Adrenal gland (tissue), 19 donors: ENCODE measurements around the gene HEATR5A. TPM values are rescaled to one million over a fixed set of nuclear protein-coding genes. Genes with fewer than 3 reads are reported as not detected.
"Not testable (repeated sequence)": the region's sequence is repeated elsewhere in the genome, so short reads cannot be mapped to it uniquely, and the experiment has no call there.

Source experiments
- DNase-seq, 7 donors: peaks; one replicate each; pipeline ENCODE4 v3.0.0-alpha.2; 2019 to 2020
- H3K27ac ChIP-seq, 5 donors: fragments of 200-600 bp; sonication (generic) in 4 of 5; 1 replicate in 3 of 5; 2 replicates in 2 of 5; pipeline versions ENCODE4 v1.5.1 to v1.8.0; 2016 to 2020; ENCODE audit warnings: mild to moderate bottlenecking in 1 of 5
- H3K27me3 ChIP-seq: fragments of 200-600 bp; 2 replicates; pipeline ENCODE4 v1.8.0; 2021
- H3K36me3 ChIP-seq, 2 donors: fragments of 200-600 bp; replicated peaks in 1 of 2; 1 replicate in 1 of 2; 2 replicates in 1 of 2; pipeline versions ENCODE4 v1.5.1 to v1.8.0; 2018 to 2022
- H3K4me1 ChIP-seq, 2 donors: fragments of 200-600 bp; replicated peaks in 1 of 2; 1 replicate in 1 of 2; 2 replicates in 1 of 2; pipeline versions ENCODE4 v1.5.1 to v1.8.0; 2018 to 2021
- H3K4me3 ChIP-seq, 4 donors: fragments of 200-600 bp; sonication (generic) in 3 of 4; one replicate each; pipeline ENCODE4 v1.5.1; 2016 to 2018
- H3K9me3 ChIP-seq, 3 donors: fragments of 200-600 bp; sonication (generic) in 1 of 3; replicated peaks in 1 of 3; 1 replicate in 2 of 3; 2 replicates in 1 of 3; pipeline versions ENCODE4 v1.5.1 to v1.8.0; 2016 to 2021
- POLR2A ChIP-seq, 2 donors: fragments of 450-650 bp; IDR thresholded peaks; one replicate each; pipeline ENCODE4 v1.6.1; 2017; ENCODE audit warnings: antibody characterized with exemption in 2 of 2, mild to moderate bottlenecking in 2 of 2, moderate library complexity in 1 of 2
- WGBS, 4 donors: extraction: QIAGEN DNeasy Blood & Tissue Kit in 2 of 4; methylation state at CpG; one replicate each; pipeline versions ENCODE4 v1.1.5 to v1.1.7; 2013 to 2017; 5-methylcytosine and 5-hydroxymethylcytosine counted together
- intact Hi-C, 2 donors: fragments of 100-400 bp; cut with DNase I; formaldehyde crosslinking; loops; one replicate each; pipeline versions ENCODE4 v1.14.1 to v1.15.0; 2022 to 2023
- long read RNA-seq, 10 donors: library from polyadenylated mRNA in 3 of 10; unstranded in 2 of 10; stranded (forward) in 1 of 10; transcript quantifications; one replicate each; pipeline ENCODE4 v2.0.0 and lab custom pipeline, GENCODE V29; 2021 to 2026
- polyA plus RNA-seq, 3 donors: library from polyadenylated mRNA; stranded (reverse); fragments of 200-250 nt in 2 of 3; fragments of 350-450 nt in 1 of 3; fragmentation: Illumina TruSeq in 1 of 3; extraction: RNeasy Lipid Tissue Mini Kit (QIAGEN cat#74804) in 1 of 3; gene quantifications; one replicate each; pipeline ENCODE4 v1.2.3, GENCODE V29; 2013 to 2014
- total RNA-seq, 9 donors: library from RNA; depleted of rRNA in 4 of 9; stranded (reverse); fragments of >200 nt in 4 of 9; fragments of 120-200 nt in 1 of 9; fragmentation: NEBNext Ultra II Directional in 1 of 9; extraction: Animal tissue kit (Norgen Biotek cat#: 25700) in 1 of 9; gene quantifications; one replicate each; pipeline versions ENCODE4 v1.1.0 to v1.2.4, GENCODE V29; 2013 to 2023
- TF ChIP-seq, protein P1 (sequence below), 6 experiments: fragments of 450-650 bp in 4 of 6; fragments of 200-600 bp in 2 of 6; sonication (generic) in 1 of 6; IDR thresholded peaks; 1 replicate in 5 of 6; 2 replicates in 1 of 6; pipeline versions ENCODE4 v1.5.1 to v1.8.0; 2016 to 2021; ENCODE audit warnings: antibody characterized with exemption in 6 of 6, mild to moderate bottlenecking in 2 of 6, moderate library complexity in 1 of 6
- donor health status: healthy with polysubstance abuse.
- donor health status: Bipolar disorder and iron deficiency.
- donor health status: DM: yes; HTN: yes; CAD: no.
- donor health status: DM: no; HTN: no; CAD: no.
- donor health status: DM: no; HTN: no; CAD: no.
- donor health status: DM: yes; HTN: yes; CAD: no.

HEATR5A gene
- total RNA-seq, result 10 to 100 TPM; 20.8 to 60.4 (median 42.1) TPM
- polyA plus RNA-seq, result 10 to 100 TPM; 27.2 to 39.4 (median 35.7) TPM
- long read RNA-seq, donor 1, transcript HEATR5A-201 (3 exons, 507 nt), result major isoform, 6 of 12 reads
- long read RNA-seq, donor 1, partial matches to known transcripts, result 5 of 12 reads
- long read RNA-seq, donor 1, other reads (novel, unspliced or antisense), result 0 of 12 reads
- long read RNA-seq, donor 2, partial matches to known transcripts, result 0 of 3 reads
- long read RNA-seq, donor 2, other reads (novel, unspliced or antisense), result 0 of 3 reads
- long read RNA-seq, donor 3, transcript HEATR5A-201 (3 exons, 507 nt), result major isoform, 8 of 14 reads
- long read RNA-seq, donor 3, partial matches to known transcripts, result 6 of 14 reads
- long read RNA-seq, donor 3, other reads (novel, unspliced or antisense), result 0 of 14 reads
- long read RNA-seq, donor 4, transcript HEATR5A-201 (3 exons, 507 nt), result major isoform, 6 of 8 reads
- long read RNA-seq, donor 4, partial matches to known transcripts, result 1 of 8 reads
- long read RNA-seq, donor 4, other reads (novel, unspliced or antisense), result 1 of 8 reads
- long read RNA-seq, donor 5, full-length matches to known transcripts, result 3 of 15 reads
- long read RNA-seq, donor 5, partial matches to known transcripts, result 6 of 15 reads
- long read RNA-seq, donor 5, other reads (novel, unspliced or antisense), result 6 of 15 reads
- long read RNA-seq, donor 6, partial matches to known transcripts, result 0 of 4 reads
- long read RNA-seq, donor 6, other reads (novel, unspliced or antisense), result 0 of 4 reads
- long read RNA-seq, donor 7, transcript HEATR5A-201 (3 exons, 507 nt), result major isoform, 5 of 6 reads
- long read RNA-seq, donor 7, partial matches to known transcripts, result 0 of 6 reads
- long read RNA-seq, donor 7, other reads (novel, unspliced or antisense), result 0 of 6 reads
- long read RNA-seq, donor 8, full-length matches to known transcripts, result 9 of 16 reads
- long read RNA-seq, donor 8, partial matches to known transcripts, result 7 of 16 reads
- long read RNA-seq, donor 8, other reads (novel, unspliced or antisense), result 0 of 16 reads
- long read RNA-seq, donor 9, transcript HEATR5A-201 (3 exons, 507 nt), result major isoform, 11 of 12 reads
- long read RNA-seq, donor 9, partial matches to known transcripts, result 0 of 12 reads
- long read RNA-seq, donor 9, other reads (novel, unspliced or antisense), result 0 of 12 reads
- long read RNA-seq, donor 10, partial matches to known transcripts, result 0 of 2 reads
- long read RNA-seq, donor 10, other reads (novel, unspliced or antisense), result 0 of 2 reads

DNA sequence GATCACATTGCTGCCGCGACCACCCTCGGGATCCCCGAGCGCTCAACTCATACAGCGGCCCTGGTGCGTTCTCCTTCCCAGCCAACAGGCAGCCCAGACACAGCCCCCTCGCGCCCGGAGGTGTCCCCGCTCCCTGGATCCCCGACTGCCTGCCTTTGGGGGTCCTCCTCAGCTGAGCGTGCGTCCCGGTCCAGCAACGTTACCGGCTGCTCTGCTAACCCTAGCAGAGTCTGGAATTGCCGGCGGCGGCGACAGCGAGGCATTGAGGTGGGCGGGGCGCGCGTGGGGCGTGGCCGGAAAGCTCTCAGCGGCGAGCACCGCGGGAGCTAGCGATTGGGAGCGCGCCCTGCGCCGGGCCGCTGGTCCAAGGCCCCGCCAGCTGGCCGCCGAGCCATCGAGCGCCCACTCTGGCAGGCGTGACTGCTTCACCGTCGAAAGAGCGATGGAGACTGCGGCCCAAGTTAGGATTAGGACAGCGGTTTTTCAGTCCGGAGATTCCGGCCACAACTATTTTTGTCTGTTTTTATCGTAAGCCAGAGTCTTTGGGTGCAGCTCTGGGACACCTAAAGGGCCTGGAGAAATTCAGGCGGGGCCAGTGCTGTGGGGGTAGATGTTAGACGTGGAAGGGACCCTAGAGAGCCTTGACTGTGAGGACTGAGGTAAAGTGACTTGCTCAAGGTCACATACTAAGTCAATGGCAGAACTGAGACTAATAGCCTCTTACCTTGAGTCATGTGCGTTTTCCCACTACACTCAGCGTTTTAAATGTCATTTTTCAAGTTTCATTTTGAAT is at the start of gene HEATR5A:
TSS of gene HEATR5A (minus strand) at position 232 of the 793 bp plus-strand sequence. CDS start 17,575 bp downstream, outside the sequence.
- intact Hi-C loops, result no loop called here
- peaks cover 13 to 26% of the 10 kb centered on the region in 2 donors for H3K4me1 ChIP-seq
- 1 to 3% (median 2%) methylated on average over 17 to 56 of the region's 56 CpGs for WGBS, 4 donors
- TF ChIP-seq, protein P1, sequence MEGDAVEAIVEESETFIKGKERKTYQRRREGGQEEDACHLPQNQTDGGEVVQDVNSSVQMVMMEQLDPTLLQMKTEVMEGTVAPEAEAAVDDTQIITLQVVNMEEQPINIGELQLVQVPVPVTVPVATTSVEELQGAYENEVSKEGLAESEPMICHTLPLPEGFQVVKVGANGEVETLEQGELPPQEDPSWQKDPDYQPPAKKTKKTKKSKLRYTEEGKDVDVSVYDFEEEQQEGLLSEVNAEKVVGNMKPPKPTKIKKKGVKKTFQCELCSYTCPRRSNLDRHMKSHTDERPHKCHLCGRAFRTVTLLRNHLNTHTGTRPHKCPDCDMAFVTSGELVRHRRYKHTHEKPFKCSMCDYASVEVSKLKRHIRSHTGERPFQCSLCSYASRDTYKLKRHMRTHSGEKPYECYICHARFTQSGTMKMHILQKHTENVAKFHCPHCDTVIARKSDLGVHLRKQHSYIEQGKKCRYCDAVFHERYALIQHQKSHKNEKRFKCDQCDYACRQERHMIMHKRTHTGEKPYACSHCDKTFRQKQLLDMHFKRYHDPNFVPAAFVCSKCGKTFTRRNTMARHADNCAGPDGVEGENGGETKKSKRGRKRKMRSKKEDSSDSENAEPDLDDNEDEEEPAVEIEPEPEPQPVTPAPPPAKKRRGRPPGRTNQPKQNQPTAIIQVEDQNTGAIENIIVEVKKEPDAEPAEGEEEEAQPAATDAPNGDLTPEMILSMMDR (IDR thresholded peaks at IDR 0.05), result peak in 4 of 6 experiments; percentile 8 to 19 (median 13)
- TF ChIP-seq POLR2A (IDR thresholded peaks at IDR 0.05), result peak; percentile 98 to 99
- no peaks in the 10 kb centered on the region for H3K27me3 ChIP-seq
- no peaks in the 10 kb centered on the region for H3K36me3 ChIP-seq
- H3K9me3 ChIP-seq, result no peaks in the 10 kb centered on the region
- peak within 1 kb of the TSS in 3 of 4 donors; percentile 84 to 90 (median 90) for H3K4me3 ChIP-seq
- DNase-seq, result peak; percentile 95 to 96 (median 96)
- peak within 1 kb of the TSS; percentile 71 to 94 (median 87) for H3K27ac ChIP-seq

DNA sequence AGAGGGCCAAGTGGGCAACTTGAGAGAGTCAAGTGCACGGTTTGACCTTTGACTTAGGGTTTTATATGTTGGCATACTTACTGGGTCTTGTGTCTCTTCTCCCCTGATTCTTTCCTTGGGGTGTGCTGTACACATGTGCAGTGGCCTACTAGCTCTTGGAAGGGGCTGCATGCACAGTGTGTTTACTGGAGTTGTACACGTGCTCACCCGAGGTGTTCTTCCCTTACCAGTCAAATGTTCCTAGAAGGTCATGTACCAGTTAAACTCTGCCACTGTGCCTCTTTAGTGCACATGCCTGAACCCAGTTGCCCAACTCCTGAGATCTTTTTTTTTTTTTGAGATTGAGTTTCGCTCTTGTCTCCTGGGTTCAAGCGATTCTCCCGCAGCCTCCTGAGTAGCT is 46.2 kb upstream of the HEATR5A start:
- Histone ChIP-seq H3K9me3 (no peaks in the 10 kb centered on the region), H3K4me3 (no peak overlapping the region), H3K4me1 (no peaks in the 10 kb centered on the region), H3K27ac (no peak overlapping the region), H3K36me3 (no peaks in the 10 kb centered on the region), H3K27me3 (no peaks in the 10 kb centered on the region)
- TF ChIP-seq POLR2A (IDR thresholded peaks at IDR 0.05), result no peak
- TF ChIP-seq, protein P1 (IDR thresholded peaks at IDR 0.05), result no peak
- WGBS, 4 donors, result 79 to 87% (median 84%) methylated on average over 6 of the region's 6 CpGs
- no peak for DNase-seq
- intact Hi-C loops, result no loop called here

DNA sequence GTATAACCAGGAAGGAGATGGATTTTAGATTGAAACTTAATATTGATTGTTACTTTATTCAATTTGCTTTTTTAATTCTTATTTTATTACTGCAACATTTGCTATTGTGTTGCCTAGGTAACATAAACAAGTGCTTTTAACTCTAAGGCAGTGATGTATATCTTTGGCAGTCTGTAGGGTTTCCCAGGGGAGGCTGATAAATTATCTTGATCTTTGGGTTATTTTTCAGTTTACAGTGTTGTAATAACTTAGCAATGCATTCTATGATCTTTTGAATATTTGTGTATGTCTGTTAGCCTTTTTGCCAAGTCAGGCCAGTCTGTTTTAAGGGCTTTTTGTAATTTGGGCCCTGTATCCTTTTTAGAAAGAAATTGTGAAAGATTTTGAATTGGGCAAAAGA is 44.8 kb upstream of the HEATR5A start:
- intact Hi-C loops, result no loop called here
- no peak for DNase-seq
- H3K4me3 ChIP-seq, result no peak overlapping the region
- H3K27ac ChIP-seq, result no peak overlapping the region
- H3K36me3 ChIP-seq, result no peaks in the 10 kb centered on the region
- TF ChIP-seq, protein P1 (IDR thresholded peaks at IDR 0.05), result no peak
- no peak for TF ChIP-seq POLR2A (IDR thresholded peaks at IDR 0.05)
- no peaks in the 10 kb centered on the region for H3K27me3 ChIP-seq
- no peaks in the 10 kb centered on the region for H3K4me1 ChIP-seq
- H3K9me3 ChIP-seq, result no peaks in the 10 kb centered on the region

DNA sequence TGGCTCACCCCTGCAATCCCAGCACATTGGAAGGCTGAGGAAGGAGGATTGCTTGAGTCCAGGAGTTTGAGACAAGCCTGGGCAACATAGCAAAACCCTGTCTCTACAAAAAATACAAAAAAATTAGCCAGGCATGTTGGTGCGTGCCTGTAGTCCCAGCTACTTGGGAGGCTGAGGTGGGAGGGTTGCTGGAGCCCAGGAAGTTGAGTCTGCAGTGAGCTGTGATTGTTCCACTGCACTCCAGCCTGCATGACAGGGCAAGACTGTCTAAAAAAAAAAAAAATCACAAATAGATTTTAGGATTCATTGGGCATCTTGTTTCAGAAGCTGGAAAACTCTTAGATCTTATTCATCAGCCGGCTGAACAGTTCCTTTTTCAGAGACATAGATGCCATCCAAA is 42.1 kb upstream of the HEATR5A start:
- H3K27ac ChIP-seq, intact Hi-C loops: not testable (repeated sequence)
- 70 to 77% (median 71%) methylated on average over 2 of the region's 2 CpGs for WGBS, 4 donors

More for the DNA sequence above, 42.1 kb upstream of the HEATR5A start:
- not testable (repeated sequence) for H3K4me3 ChIP-seq, H3K36me3 ChIP-seq, H3K9me3 ChIP-seq, H3K27me3 ChIP-seq, DNase-seq, H3K4me1 ChIP-seq
